Thyroid gland (tissue), 4 donors: ENCODE measurements around the gene RPL22. TPM values are rescaled to one million over a fixed set of nuclear protein-coding genes. Genes with fewer than 3 reads are reported as not detected.

ENCODE experiments used
- DNase-seq, 2 donors: peaks; one replicate each; pipeline ENCODE4 v3.0.0-alpha.2; 2019
- H3K27ac ChIP-seq, 3 donors: fragments of 200-600 bp; sonication (generic); 1 replicate in 2 of 3; 2 replicates in 1 of 3; pipeline ENCODE4 v1.5.1; 2016 to 2019; ENCODE audit warnings: mild to moderate bottlenecking in 1 of 3, moderate library complexity in 1 of 3
- H3K27me3 ChIP-seq: fragments of 200-600 bp; sonication (generic); one replicate; pipeline ENCODE4 v1.5.1; 2019
- H3K36me3 ChIP-seq, 2 donors: fragments of 200-600 bp; sonication (generic); one replicate each; pipeline ENCODE4 v1.5.1; 2016 to 2019
- H3K4me1 ChIP-seq, 2 donors: fragments of 200-600 bp; sonication (generic); one replicate each; pipeline ENCODE4 v1.5.1; 2017 to 2019
- H3K4me3 ChIP-seq, 3 donors: fragments of 200-600 bp; sonication (generic); replicated peaks in 1 of 3; 1 replicate in 2 of 3; 2 replicates in 1 of 3; pipeline ENCODE4 v1.5.1; 2016; ENCODE audit warnings: mild to moderate bottlenecking in 1 of 3
- H3K9me3 ChIP-seq: fragments of 200-600 bp; sonication (generic); one replicate; pipeline ENCODE4 v1.5.1; 2017
- CTCF ChIP-seq, 6 experiments: fragments of 200-600 bp in 3 of 6; fragments of 450-650 bp in 3 of 6; sonication (generic) in 3 of 6; IDR thresholded peaks; one replicate each; pipeline ENCODE4 v1.5.1; 2016 to 2019; ENCODE audit warnings: antibody characterized with exemption in 6 of 6, mild to moderate bottlenecking in 2 of 6, inconsistent platforms in 1 of 6, moderate library complexity in 1 of 6
- POLR2A ChIP-seq, 2 donors: fragments of 450-650 bp; IDR thresholded peaks; one replicate each; pipeline ENCODE4 v1.6.1; 2017; ENCODE audit warnings: antibody characterized with exemption in 2 of 2, mild to moderate bottlenecking in 2 of 2, moderate library complexity in 1 of 2
- WGBS, 2 donors: methylation state at CpG; one replicate each; pipeline ENCODE4 v1.1.5; 2017; 5-methylcytosine and 5-hydroxymethylcytosine counted together
- intact Hi-C: fragments of 100-400 bp; cut with DNase I; formaldehyde crosslinking; loops from one replicate; pipeline ENCODE4 v1.15.1; 2023
- total RNA-seq, 4 donors: library from RNA; depleted of rRNA; stranded (reverse); fragments of >200 nt; gene quantifications; one replicate each; pipeline ENCODE4 v1.2.3, GENCODE V29; 2016

Gene RPL22
- total RNA-seq, 4 donors from 2014 or later, result 154 to 230 (median 181) TPM

DNA sequence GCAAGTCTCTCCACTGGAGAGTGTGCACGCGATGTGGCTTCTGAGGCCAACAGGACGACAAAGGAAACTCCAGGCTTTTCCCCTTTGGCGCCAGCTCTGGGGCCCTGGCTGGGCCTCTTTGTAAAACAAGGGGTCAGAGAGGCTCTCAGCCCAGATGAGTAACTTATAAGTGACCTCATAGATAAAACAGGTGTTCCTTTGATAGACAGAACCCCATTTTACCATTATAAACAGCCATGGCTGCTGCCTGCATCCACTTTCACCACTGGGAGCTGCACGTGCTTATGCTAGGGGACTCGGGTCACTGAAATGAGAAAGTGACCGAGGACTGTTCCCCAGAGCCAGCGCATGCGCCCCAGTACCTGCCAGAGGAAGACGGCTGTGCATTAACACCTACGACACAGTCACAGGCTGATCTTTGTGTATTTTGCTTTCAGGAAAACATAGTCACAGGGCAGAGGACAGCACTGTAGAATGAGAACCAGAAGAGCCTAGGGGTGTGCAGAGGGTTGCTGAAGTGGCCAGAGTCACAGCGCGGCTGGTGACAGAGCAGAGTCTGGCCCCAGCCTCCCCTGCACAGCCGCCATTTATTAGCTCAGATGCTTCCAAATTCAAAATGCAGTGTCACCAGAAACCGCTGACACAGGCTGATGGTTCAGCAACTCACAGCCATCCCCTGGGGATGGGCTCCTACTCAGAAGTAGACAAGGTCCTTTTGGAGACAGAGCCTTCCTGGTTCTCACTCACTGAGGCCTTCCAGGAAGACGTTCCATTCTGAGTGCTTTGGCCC, 19.2 kb upstream of the RPL22 start:
- peaks cover 2 to 4% of the 10 kb centered on the region in 2 donors for H3K36me3 ChIP-seq
- peak in 1 of 2 donors; percentile 18 for DNase-seq
- no peaks in the 10 kb centered on the region for H3K27me3 ChIP-seq
- TF ChIP-seq CTCF (IDR thresholded peaks at IDR 0.05) (no peak), POLR2A (IDR thresholded peaks at IDR 0.05) (no peak)
- intact Hi-C loops, result no loop called here
- H3K9me3 ChIP-seq, result no peaks in the 10 kb centered on the region
- H3K27ac ChIP-seq, result no peak overlapping the region
- no peak overlapping the region for H3K4me3 ChIP-seq
- H3K4me1 ChIP-seq, result peaks cover 0 to 7% of the 10 kb centered on the region in 2 donors
- 74 to 76% methylated on average over 15 of the region's 16 CpGs for WGBS, 2 donors

DNA sequence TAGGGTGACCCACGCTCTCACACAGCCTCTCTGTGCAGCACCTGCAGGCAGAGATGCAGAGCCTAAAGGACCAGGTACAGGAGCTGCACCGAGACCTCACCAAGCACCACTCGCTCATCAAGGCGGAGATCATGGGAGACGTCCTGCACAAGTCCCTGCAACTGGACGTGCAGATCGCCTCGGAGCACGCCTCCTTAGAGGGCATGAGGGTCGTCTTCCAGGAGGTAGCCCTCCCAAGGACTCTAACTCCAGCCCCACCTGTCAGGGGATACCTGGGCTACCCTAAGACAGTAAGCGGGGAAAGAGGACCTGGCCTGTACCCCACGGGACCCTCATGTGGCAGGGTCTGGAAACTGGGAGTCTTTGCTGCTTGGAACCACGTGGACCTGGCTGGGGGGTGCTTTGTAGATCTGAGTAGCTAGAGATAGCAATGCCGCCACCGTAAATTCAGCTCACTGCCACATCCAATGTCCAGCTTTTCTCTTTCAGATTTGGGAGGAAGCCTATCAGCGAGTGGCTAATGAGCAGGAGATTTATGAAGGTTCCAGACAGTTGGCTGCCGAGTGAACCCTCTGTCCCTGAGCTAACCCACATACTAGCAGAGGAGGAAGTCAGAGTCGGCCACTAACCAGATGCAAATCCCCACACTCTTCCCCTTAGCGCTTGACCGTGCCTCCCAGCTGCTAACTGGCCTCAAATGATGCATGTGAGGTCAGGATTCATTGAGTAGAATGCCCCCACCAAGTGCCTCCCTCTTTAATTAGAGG, 13.0 kb upstream of the RPL22 start:
- DNase-seq, result no peak
- H3K27me3 ChIP-seq, result no peaks in the 10 kb centered on the region
- H3K4me3 ChIP-seq, result no peak overlapping the region
- H3K27ac ChIP-seq, result no peak overlapping the region
- TF ChIP-seq CTCF (IDR thresholded peaks at IDR 0.05), result no peak
- no peak for TF ChIP-seq POLR2A (IDR thresholded peaks at IDR 0.05)
- H3K9me3 ChIP-seq, result no peaks in the 10 kb centered on the region
- intact Hi-C loops, result no loop called here
- H3K4me1 ChIP-seq, result peaks cover 12 to 13% of the 10 kb centered on the region in 2 donors
- H3K36me3 ChIP-seq, result no peaks in the 10 kb centered on the region
- 87 to 89% methylated on average over 20 of the region's 20 CpGs for WGBS, 2 donors

DNA sequence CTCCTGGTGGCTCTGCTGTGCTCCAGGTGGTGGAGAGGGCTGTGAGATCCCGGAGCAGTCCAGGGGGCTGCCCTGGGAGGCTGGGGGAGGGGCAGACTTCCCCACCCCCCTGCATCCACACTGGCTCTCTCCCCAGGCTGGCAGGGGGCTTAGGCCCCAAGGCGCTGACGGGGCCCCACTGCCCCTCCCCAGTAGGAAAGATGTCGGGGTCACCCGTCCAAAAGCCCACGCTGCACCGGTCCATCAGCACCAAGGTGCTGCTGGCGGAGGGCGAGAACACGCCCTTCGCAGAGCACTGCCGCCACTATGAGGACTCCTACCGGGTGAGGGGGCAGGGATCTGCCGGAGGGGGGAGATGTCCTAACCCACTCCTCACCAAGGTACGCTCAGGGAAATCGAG, 12.3 kb upstream of the RPL22 start:
- no peak for TF ChIP-seq CTCF (IDR thresholded peaks at IDR 0.05)
- TF ChIP-seq POLR2A (IDR thresholded peaks at IDR 0.05), result no peak
- no peak overlapping the region for H3K4me3 ChIP-seq
- no peaks in the 10 kb centered on the region for H3K36me3 ChIP-seq
- DNase-seq, result no peak
- no peaks in the 10 kb centered on the region for H3K9me3 ChIP-seq
- no peaks in the 10 kb centered on the region for H3K27me3 ChIP-seq
- intact Hi-C loops, result no loop called here
- WGBS, 2 donors, result 90 to 91% methylated on average over 12 to 14 of the region's 16 CpGs
- no peak overlapping the region for H3K27ac ChIP-seq
- peaks cover 12 to 15% of the 10 kb centered on the region in 2 donors for H3K4me1 ChIP-seq

DNA sequence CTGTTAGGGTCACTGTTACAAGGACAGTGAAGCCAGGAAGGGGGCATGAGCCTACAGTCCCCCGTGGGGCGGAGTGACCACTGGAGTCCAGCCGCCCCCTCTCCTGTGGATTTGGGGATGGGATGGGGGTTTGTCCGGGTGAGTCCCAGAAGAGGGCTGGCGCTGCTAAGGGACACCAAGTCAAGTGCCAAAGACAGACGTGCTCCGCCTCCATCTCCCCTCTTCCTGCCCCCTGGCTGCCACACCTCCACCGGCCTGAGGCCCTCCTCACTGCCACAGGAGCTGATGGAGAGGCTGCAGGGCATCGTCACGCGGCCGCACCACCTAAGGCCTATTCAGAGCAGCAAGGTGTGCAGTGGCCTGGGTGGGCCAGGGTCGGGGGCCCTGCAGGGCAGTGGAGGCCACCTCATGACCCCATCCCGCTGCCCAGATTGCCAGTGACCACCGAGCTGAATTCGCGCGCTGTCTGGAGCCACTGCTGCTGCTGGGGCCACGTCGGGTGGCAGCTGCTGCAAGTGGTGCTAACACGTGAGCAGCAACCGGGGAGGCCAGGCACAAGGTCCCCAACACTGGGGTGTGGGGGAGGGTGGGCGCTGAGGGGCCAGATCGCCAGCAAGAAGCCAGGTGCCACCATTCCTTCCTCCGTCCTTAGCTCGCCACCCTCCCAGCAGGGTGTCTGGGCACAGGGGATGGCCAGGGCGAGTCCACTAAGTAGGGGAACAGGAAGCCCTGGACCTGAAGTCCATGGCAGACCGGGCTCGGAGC, 11.4 kb upstream of the RPL22 start:
- Histone ChIP-seq H3K4me1 (peaks cover 12 to 22% of the 10 kb centered on the region in 2 donors), H3K27me3 (no peaks in the 10 kb centered on the region), H3K27ac (no peak overlapping the region), H3K9me3 (no peaks in the 10 kb centered on the region), H3K36me3 (no peaks in the 10 kb centered on the region), H3K4me3 (no peak overlapping the region)
- intact Hi-C loops, result no loop called here
- 94 to 95% methylated on average over 9 to 12 of the region's 29 CpGs for WGBS, 2 donors
- DNase-seq, result no peak
- TF ChIP-seq POLR2A (IDR thresholded peaks at IDR 0.05) (no peak), CTCF (IDR thresholded peaks at IDR 0.05) (no peak)
